GM21526 (cell line): ENCODE measurements around the gene OR4K2.
"Not testable (repeated sequence)": the region's sequence is repeated elsewhere in the genome, so short reads cannot be mapped to it uniquely, and the experiment has no call there.

Source experiments
- ATAC-seq: cut with Tn5 transposase; IDR thresholded peaks from one replicate; pipeline ENCODE4 v1.9.1; 2021; ENCODE audit warnings: moderate library complexity; ENCODE audit not compliant: unreplicated experiment, low FRiP score

OR4K2 gene

GRCh38 chr14:19874842-19875241, at the start of gene OR4K2:
Gene OR4K2, plus strand, starts transcription at chr14:19875142. Its CDS starts 1,126 bp downstream, at chr14:19876268.
- no peak for ATAC-seq

GRCh38 chr14:19827626-19828244, 47.2 kb upstream of the OR4K2 start:
- not testable (repeated sequence) for ATAC-seq

- ATAC-seq: no peak
Measured at GRCh38 chr14:19828314-19828713, 46.6 kb upstream of the OR4K2 start.

- not testable (repeated sequence) for ATAC-seq
Measured at GRCh38 chr14:19834203-19834848, 40.6 kb upstream of the OR4K2 start.

- no peak for ATAC-seq
Measured at GRCh38 chr14:19838433-19838832, 36.5 kb upstream of the OR4K2 start.

- ATAC-seq: no peak
Measured at GRCh38 chr14:19851365-19851764, 23.6 kb upstream of the OR4K2 start.

- not testable (repeated sequence) for ATAC-seq
Measured at GRCh38 chr14:19866061-19866669, 8.8 kb upstream of the OR4K2 start.

- no peak for ATAC-seq
Measured at GRCh38 chr14:19873178-19873577, 1.8 kb upstream of the OR4K2 start.

GRCh38 chr14:19878029-19878642, 3.2 kb downstream of the OR4K2 start:
- ATAC-seq: no peak

- no peak for ATAC-seq
Measured at GRCh38 chr14:19895282-19895681, 20.3 kb downstream of the OR4K2 start.

- no peak for ATAC-seq
Measured at GRCh38 chr14:19900999-19901398, 26.1 kb downstream of the OR4K2 start.

- ATAC-seq: no peak
Measured at GRCh38 chr14:19902409-19902808, 27.5 kb downstream of the OR4K2 start.

GRCh38 chr14:19906665-19907064, 31.7 kb downstream of the OR4K2 start:
- ATAC-seq: no peak

GRCh38 chr14:19911114-19911513, 36.2 kb downstream of the OR4K2 start:
- ATAC-seq: no peak

- no peak for ATAC-seq
Measured at GRCh38 chr14:19917243-19917642, 42.3 kb downstream of the OR4K2 start.

GRCh38 chr14:19917955-19918518, 43.1 kb downstream of the OR4K2 start:
- no peak for ATAC-seq

- ATAC-seq: no peak
Measured at GRCh38 chr14:19918553-19919264, 43.8 kb downstream of the OR4K2 start.

- no peak for ATAC-seq
Measured at GRCh38 chr14:19920021-19920657, 45.2 kb downstream of the OR4K2 start, which contains the start of gene OR4K5. Gene OR4K5, plus strand, starts transcription at chr14:19920607. Its CDS starts 0 bp downstream, at chr14:19920607.

- ATAC-seq: no peak
Measured at GRCh38 chr14:19930617-19931016, 55.7 kb downstream of the OR4K2 start, which contains the start of gene OR4K1. Gene OR4K1, plus strand, starts transcription at chr14:19930917. Its CDS starts 4,750 bp downstream, at chr14:19935667.
